GM19372 (cell line): ENCODE results near the gene MEIS1.

Experiments used
- ATAC-seq: cut with Tn5 transposase; IDR thresholded peaks from one replicate; pipeline ENCODE4 v1.9.1; 2021; ENCODE audit warnings: mild to moderate bottlenecking, low read depth, moderate library complexity; ENCODE audit not compliant: unreplicated experiment

Gene MEIS1

DNA sequence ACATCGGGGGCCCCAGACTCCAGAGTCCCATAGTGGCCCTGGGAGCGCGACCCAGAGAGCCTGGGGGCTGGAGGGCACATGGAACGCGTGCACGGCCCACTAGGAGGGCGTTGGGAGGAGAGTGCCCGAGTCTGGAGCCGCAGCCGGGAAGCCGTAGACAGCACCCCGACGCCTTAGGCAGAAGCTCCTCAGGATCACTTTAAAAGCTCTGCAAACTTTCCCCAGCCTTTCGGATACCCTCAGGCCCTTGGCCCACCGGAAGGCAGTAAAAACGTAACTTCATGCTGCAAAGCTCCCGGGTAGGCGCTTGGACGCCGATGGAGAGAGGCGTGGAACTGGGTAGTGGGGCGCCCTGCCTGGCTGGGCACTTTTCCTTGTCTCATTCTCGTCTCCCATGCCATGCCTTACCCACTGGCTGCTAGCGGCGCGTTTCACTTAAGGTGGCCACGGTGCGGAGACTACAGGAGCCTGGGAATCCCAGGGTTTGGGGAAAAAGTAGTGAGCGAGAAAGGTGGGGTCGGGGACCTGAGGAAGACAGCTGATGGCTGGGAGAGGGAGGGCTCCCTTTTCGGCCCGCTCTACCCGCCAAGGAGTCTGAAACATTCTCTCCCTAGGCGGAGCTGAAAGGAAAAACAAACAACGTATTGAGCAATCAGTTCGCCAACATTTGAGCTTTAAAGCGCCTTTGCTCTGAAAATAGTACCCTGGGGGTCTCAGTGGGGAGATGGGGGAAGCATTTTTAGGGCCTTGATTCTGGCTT lies 141.8 kb downstream of the MEIS1 start:
- no peak for ATAC-seq

DNA sequence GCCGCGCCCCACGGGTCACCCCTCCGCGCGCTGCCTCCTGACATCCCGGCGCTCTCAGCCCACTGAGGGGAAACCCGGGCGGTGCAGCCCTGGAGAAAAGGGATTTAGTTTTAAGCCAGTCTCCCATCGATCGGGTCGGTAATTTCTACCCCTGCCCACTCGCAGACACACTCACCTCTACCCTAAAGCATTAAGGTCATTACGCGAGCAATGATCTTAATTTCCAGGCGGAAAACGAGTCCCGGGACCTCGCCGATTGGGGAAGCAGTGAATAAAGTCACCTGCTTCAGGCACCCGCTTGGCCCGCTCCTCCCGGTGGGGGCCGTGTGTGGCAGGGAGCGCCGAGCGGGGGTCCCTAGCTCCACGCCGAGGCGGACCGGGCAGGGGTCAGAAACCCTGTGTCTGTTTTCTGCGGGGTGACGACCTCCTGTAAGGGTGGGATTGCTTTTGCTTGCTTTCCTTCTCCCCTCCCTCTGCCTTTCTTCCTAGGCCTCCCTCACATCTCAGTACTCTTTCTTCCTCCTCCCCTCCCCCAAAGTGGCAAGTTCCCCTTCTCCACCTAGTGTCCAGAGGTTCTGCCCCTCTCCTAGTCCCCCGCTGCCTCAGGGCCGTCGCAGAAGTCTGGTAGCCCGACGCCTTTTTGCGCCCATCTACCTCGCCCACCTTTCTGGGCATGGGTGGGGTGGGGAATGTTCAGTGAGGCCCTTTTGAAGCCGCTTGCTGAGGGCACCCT lies 142.6 kb downstream of the MEIS1 start:
- ATAC-seq = no peak

DNA sequence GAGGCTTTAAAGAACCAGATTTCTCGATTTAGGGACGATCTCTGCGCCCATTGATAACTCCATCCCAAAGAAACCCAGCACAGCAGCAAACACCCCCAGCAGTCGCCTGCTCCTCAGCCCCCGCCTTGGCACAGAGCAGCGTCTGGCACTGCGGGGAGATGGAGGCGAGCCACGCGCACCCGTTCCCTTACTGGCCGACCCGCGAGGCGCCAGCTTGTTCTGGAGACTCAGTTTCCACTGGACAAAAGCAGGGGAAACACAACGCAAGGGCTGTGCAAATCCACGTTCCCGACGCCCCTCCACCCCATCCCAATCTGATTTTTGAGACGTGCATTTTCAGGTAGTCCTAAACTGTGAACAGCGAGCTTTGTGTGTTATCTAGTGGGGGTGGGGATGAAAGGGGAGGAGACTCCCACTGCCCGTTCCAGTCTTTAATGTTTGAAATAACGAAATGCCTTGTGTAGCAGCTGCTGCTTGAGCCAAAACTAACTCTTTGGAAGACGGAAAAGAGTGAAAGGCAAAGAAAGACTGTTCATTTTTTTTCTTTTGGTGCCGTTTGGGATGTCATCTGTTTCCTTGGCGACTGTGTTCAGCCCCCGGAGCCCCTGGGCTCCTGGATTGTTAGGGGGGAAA lies 143.2 kb downstream of the MEIS1 start:
- ATAC-seq = no peak

DNA sequence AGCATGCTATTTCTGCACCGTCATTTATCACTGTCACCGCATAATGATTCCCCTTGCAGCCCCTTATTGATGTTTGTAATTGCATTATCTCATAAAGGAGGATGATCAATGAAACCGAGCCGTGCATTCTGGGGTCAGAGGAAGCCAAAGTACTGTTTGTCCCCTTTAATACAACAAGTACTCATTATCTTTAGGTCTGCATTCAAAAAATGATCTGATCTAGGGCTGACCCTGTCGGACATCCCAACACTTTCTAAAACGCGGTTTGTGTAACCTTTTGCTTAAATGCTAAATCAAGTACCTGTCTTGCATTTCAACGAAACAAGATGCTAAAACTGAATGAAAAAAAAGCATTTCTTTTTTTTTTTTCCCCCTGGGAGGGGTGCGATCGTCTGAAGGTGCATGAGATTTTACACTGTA lies 143.8 kb downstream of the MEIS1 start:
- no peak for ATAC-seq

DNA sequence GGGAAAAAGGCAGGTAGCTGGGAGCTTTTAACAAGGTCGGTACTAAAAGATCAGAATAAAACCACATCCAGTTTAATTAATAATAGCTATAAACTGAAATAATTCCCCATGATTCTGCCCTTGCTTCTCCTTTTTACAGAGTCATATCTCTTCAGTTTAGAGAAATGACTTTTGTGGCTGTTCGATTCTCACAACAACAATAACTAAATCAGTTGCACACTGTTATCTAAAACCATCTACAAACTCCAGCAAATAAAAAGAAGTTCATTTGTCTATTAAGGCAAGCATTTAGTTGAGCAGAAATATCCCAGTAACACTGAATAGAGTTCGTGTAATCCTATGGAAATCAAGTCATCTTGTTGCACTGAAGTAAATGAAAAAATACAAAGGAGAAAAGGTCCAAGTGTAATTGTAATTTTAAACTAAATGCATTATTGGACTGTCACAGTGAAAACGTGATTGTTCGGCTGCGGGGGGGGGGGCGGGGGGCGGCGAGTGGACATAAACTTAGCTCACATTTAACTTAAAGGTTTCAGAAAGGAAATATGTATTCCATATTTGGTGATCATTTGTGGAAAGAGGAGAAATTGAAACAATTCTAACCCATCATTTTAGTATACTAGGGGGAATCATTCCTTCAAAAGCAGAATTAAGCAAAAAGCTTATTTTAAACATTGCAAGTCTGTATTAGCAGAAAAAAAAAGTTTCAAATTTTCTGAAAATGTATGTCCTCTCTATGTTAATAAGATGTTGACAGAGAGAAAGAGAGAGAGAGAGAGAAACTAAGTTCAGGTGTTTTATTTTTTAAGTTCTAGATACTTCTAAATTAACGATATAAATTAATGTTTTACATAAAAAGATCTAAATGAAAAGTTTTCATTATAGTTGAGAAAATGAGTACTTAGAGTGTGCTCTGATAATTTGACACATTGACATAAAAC lies 144.5 kb downstream of the MEIS1 start:
- ATAC-seq = no peak

DNA sequence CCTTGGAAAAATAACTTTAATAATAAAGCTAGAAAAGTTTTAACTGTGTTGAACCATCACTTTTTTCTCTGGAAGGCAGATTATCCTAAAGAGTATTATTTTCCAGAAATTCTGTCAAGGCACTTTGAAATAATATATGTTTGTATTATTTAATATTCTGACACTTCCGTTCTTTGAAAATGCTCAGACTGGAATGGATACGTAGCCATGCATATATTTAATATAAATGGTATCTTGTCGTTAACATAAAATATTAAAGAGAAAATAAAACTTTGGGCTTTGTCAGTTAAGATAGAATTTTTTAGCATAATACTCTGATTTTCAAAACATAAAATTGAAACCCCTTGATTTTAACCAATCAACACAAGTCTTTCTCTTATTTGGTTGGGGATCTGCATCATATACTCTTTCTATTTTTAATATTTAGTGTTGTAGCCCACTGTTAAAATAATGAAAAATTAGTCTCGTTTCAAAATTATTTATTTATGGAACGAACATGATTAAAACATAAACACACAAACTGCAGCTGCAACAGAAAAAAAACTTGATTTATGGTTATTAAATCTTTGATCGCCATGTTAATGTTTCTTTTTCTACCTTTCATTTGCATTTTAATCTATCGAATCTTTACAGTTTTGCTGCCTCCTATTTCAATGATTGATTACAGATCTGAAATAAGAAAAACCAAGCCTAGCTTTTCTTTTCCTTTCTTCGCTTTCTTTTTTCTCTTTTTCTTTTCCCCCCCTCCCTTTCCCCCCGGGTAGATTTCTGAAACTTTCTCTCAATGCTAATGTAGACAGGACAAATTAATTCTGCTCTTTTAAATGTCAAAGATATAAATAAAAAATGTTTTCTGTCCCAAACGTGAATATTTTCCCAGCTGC lies 145.5 kb downstream of the MEIS1 start:
- no peak for ATAC-seq

DNA sequence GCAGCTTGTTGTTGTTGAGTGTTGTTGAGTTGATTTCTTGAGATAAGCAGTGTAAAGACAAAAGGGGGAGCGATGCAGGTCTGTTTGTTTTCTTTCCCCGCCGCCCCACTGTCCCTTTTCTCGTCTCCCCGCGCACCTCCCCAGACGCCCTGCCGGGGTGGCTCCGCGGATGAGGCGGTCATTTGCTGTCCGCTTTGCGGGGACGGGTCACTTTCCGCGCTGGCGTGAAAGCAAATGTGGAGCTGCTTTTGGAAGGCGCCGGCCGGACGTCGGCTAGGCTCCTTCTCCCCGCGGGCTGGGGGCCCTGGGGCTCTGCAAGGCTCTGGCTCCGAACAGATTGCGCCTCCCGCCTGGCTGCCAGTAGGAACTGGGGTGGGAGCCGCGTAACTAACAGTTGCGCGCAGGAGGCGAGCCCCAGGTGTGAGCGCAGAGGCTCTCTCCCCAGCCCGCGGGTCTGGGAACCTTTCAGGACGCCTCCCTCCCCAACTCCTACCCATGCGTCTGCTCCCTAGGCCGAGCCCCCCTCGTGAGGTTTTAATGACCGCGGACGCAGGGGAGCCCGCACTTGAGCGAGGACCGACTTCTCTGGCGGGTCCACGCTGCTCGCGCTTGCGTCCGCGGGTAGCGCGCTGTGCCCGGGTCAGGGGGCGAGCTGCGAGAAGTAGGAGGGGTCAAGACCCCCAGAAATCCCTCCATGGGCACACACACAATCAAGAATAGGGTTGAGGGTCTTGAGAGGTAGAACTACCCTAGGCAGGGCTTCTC lies 146.6 kb downstream of the MEIS1 start:
- ATAC-seq = no peak

DNA sequence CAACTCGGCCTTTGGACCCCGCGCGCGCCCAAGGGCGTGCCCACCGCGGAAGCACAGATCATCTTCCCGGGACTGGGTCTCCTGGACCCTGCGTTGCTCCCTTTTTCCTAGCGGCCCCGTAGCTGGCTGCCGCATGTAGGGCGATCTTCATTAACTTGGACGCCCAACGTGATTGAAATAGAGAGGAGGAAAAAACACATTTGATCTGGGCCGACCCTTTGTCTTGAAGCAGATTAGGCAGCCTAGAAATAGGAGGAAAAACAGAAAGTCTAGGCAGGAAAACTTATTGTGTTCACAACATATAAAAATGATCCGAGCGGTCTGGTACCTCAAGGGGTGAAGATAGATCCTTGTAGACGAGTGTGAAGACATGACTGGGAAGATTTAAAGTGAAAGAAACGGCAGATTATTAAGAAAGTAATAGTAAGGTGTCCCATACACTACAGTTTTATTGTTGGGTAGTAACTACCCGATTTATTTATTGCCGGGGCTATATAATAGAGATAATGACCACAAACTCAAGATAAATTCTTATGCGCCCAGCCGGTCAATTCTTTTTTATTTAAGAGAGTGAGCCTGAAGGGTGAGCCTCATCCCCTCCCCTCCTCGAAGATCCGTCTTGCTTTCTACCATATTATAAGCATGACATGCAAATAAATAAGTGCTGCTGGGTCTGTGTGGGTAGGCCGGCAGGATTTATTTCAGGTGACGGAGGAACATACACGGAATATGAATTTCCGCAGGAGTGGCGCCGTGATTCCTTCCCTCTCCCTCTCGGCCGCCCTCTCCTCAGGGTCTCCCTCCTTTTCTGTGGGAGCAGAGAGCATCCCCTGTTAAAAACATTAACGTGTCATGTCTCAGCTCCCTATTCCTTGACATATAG lies 147.4 kb downstream of the MEIS1 start:
- no peak for ATAC-seq

DNA sequence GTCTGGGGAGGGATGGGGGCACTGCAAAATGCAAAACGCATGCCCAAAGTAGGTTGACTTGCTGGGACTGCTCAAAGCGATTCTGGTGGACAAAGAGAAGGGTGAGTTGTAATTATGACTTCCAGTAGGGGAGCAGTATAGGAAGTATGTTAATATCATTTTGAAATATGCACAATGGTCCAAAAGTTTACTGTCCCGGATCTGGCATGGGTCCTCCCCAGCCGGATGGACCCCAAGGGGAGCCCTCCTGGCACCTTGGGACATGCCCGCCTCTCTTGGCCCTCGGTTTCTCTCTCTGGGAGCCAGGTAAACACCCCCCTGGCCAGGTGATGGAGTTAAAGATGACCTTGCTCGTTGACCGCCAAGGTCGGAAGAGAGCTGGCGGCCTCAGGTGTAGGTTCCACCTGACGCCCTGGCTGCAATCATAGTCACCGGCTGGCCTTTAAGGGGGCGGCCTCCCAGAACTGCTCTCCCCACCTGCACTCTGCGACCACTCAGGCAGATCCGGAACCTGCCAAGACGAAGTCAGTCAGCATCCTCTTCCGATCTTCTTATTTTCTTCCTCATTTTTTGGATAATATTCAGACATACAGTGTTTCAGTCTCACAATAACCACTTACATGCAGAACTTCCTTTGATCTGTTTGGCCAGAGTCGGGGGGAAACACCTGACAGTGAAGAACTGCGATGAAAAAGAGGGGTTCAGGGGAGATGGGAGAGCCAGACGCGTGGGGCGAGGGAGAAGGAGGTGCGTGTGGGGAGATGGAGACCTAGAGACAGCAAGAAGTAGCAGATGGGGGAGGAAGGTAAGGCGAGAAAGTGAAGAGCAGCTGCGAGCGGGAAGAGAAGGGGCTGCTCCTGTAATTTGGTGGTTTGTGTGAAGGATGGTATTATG lies 148.3 kb downstream of the MEIS1 start:
- no peak for ATAC-seq

DNA sequence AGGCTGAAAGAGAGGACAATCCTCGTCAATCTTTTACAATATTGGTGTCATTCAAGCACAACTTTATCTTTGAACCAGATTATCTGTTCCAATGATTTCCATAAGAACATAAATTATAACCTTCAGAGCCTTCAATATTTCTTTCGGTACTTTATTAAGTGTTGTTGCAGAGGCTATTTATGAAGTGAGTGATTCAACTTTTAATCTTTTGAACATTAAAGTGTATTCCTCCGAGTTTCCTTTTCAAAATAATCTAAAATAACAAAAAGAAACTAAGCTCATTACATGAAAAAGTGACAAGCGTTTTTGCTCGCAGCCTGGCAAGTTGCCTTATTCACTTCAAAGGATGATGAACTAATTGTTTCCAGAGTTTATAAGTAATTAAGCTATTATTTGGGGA lies 149.0 kb downstream of the MEIS1 start:
- ATAC-seq = no peak

DNA sequence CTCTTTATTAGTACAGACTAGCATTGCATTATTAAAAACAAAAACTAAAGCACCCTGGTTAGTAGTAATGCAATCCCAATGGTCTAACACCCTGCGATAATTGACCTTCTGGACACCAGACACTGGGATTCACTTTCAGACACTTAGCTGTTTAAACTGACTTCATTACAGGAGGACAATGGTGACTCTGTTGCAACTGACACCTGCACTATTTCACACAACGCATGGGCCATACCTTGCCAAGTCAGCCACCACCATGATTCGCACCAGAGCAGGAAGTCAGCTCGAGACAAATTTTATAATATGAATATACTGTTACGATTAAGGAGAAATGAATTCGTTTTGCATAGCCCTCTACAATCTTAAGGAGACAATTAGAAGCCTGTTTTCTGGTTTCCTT lies 150.7 kb downstream of the MEIS1 start:
- ATAC-seq = no peak

DNA sequence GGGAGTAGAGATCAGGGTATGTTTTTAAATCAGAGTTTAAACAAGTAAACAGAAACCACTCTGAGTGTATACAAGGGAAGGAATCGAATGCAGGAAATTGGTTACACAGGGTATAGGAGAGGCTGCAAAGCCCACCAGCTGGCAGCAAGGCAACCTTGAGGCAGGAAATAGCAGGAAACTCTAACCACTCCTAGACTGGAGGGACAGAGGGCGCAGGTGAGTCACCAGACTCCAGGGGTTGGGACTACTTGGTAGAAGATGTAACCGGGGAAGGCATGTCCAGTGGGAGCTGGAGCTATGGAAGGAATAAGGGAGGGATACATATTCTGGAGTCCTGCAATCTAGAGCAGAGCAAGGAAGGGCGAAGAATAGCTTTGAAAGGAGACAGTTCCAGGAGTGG lies 152.3 kb downstream of the MEIS1 start:
- no peak for ATAC-seq

DNA sequence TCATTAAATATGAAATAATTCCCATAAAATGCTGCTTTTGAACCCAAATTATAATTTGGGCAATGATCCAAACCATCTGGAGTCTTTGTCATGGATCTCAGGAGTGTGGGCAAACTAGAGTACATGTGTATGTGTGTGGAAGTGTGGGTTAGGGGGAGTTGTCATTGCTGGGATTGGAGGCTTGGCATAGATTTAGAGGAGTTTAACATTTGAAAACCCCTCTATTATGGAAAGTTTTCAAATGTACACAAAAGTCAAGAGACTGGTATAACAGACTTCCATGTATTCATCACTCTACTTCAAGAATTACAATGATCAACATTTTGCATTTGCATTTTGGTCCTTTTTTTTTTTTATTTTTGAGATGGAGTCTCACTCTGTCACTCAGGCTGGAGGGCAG lies 159.1 kb downstream of the MEIS1 start:
- ATAC-seq = no peak

DNA sequence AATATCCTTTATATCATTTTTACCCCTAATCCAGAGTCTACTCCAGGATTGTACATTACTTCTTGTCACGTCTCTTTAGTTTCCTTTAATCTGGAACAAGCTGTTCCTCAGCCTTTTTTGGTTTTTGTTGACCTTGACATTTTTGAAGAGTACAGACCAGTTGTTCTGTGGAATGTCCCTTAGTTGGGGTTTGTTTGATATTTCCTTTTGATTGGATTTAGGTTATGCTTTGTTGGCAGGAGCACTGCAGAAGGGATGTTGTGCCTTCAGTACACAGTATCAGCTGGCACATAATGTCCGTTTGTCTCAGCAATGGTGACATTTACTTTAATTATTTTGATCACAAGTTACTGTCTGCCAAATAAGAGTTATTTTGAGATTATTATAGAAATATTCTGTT lies 160.6 kb downstream of the MEIS1 start:
- no peak for ATAC-seq

DNA sequence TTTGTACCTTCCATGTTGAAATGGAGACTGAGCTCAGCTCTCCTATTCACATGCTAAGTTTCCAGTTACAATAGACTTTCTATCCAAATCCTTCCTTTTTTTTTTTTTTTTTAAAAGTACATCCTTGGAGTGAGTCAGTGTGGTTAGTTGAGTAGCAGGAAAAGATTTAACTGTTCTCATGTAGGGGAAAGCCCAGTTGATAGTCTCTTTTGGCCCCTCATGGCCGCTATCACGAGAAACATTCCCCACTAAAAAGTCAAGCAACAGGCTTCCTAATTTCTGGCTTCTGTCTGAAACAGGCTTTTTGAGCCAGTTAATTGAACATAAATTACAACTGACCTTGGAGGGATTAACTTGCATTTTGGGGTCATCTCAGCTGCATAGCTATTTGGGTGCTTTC lies 161.3 kb downstream of the MEIS1 start:
- ATAC-seq = no peak

DNA sequence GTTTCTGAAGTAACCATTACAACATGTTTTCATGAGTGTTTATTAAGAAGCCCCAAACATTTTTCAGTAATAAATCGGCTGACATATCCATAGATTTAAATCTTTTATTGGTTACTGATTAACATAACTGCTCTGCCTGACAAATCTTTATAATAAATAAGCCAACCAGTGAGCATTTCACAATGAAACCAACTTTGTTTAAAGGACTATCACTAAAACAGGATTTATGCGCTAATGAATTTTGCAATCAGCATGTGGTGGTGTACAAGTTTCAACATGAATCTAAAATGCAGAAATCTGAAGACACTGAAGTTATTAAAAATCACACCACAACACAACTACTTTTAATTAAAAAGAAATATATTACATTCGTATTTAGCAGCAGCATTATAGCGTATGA lies 166.7 kb downstream of the MEIS1 start:
- ATAC-seq = no peak

DNA sequence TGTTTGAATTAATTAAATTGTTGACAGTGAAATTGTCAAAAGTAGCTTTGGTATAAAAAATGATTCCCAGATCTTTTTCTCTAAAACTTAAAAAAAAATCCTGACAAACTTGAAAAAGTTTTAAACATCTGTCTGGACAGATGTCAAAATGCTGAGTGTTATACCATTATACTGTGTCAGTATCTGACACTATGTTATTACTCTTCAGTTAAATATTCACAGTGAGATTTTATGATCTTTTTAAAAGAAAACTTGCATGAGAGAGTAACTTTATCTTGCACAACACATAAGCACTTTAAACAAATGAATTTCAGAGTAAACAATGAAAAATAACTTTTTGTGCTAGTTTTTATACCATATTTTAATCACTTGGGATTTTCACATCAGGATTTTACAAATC lies 167.4 kb downstream of the MEIS1 start:
- ATAC-seq = no peak
